Smooth muscle cell (in vitro differentiated cells): Measurements from ENCODE around the gene LINC01488. TPM values are rescaled to one million over a fixed set of nuclear protein-coding genes. Genes with fewer than 3 reads are reported as not detected.

Source experiments
- DNase-seq: peaks from one replicate; lab custom pipeline; 2025; ENCODE audit not compliant: unreplicated experiment; lab: John Stamatoyannopoulos, UW
- H2AFZ ChIP-seq: fragments of 200-600 bp; sonication (generic); 2 replicates; pipeline ENCODE4 v1.6.0; 2016; ENCODE audit warnings: antibody characterized with exemption, low read depth, mild to moderate bottlenecking
- H3F3A ChIP-seq: fragments of 200-600 bp; sonication (generic); 2 replicates; pipeline ENCODE4 v1.6.0; 2017; ENCODE audit warnings: antibody characterized with exemption, low read depth
- H3K27ac ChIP-seq: fragments of 200-600 bp; sonication (generic); 2 replicates; pipeline ENCODE4 v1.5.1; 2016; ENCODE audit warnings: low read depth, mild to moderate bottlenecking
- H3K27me3 ChIP-seq: fragments of 200-600 bp; sonication (generic); 2 replicates; pipeline ENCODE4 v1.6.1; 2016; ENCODE audit warnings: low read depth, mild to moderate bottlenecking
- H3K36me3 ChIP-seq: fragments of 200-600 bp; sonication (generic); 2 replicates; pipeline ENCODE4 v1.5.1; 2016; ENCODE audit warnings: low read depth
- H3K4me1 ChIP-seq: fragments of 200-600 bp; sonication (generic); 2 replicates; pipeline ENCODE4 v1.5.1; 2016; ENCODE audit warnings: low read depth
- H3K4me2 ChIP-seq: fragments of 200-600 bp; sonication (generic); 2 replicates; pipeline ENCODE4 v1.6.0; 2016; ENCODE audit warnings: mild to moderate bottlenecking
- H3K4me3 ChIP-seq: fragments of 200-600 bp; sonication (generic); 2 replicates; pipeline ENCODE4 v1.5.1; 2016; ENCODE audit warnings: mild to moderate bottlenecking
- H3K79me2 ChIP-seq: fragments of 200-600 bp; sonication (generic); 2 replicates; pipeline ENCODE4 v1.6.0; 2016; ENCODE audit warnings: low read depth, mild to moderate bottlenecking
- H3K9ac ChIP-seq: fragments of 200-600 bp; sonication (generic); 2 replicates; pipeline ENCODE4 v1.6.0; 2016; ENCODE audit warnings: low read depth
- H3K9me3 ChIP-seq: fragments of 200-600 bp; sonication (generic); replicated peaks from 2 replicates; pipeline ENCODE4 v1.5.1; 2016; ENCODE audit warnings: low read depth
- H4K20me1 ChIP-seq: fragments of 200-600 bp; sonication (generic); 2 replicates; pipeline ENCODE4 v1.6.0; 2016; ENCODE audit warnings: low read depth
- CTCF ChIP-seq: fragments of 200-600 bp; sonication (generic); IDR thresholded peaks from 2 replicates; pipeline ENCODE4 v1.5.1; 2017; ENCODE audit warnings: borderline replicate concordance, mild to moderate bottlenecking, antibody characterized with exemption; ENCODE audit not compliant: insufficient read depth, poor library complexity, severe bottlenecking
- WGBS: methylation state at CpG from one replicate; pipeline ENCODE4 v1.1.7; 2016; ENCODE audit warnings: low lambda C conversion rate; 5-methylcytosine and 5-hydroxymethylcytosine counted together
- polyA plus RNA-seq: library from polyadenylated mRNA; unstranded; fragments of >200 nt; fragmentation: Nextera tagmentation; extraction: Ambion mirVana; gene quantifications from 2 replicates; pipeline ENCODE4 v1.2.1, GENCODE V29; 2016
- total RNA-seq: library from RNA; depleted of rRNA; stranded (reverse); fragments of >200 nt; gene quantifications from 2 replicates; pipeline ENCODE4 v1.2.3, GENCODE V29; 2014

The LINC01488 gene
- total and polyA plus RNA-seq, 2 experiments from 2014 or later = not detected

- H3K4me2 ChIP-seq = no peak overlapping the region
- H2AFZ ChIP-seq = no peak overlapping the region
- H3K27me3 ChIP-seq = no peaks in the 10 kb centered on the region
- no peak overlapping the region for H3K4me3 ChIP-seq
- H3K27ac ChIP-seq = no peak overlapping the region
- DNase-seq = no peak
- H3K9me3 ChIP-seq = no peaks in the 10 kb centered on the region
- no peaks in the 10 kb centered on the region for H3K36me3 ChIP-seq
- no peaks in the 10 kb centered on the region for H3F3A ChIP-seq
- H3K9ac ChIP-seq = no peak overlapping the region
- no peaks in the 10 kb centered on the region for H4K20me1 ChIP-seq
- no peaks in the 10 kb centered on the region for H3K79me2 ChIP-seq
- 93% methylated on average over 22 of the region's 22 CpGs for WGBS
- TF ChIP-seq CTCF = no peak
- H3K4me1 ChIP-seq = no peaks in the 10 kb centered on the region
Measured at GRCh38 chr11:69491071-69492031, 9.9 kb downstream of the LINC01488 start.

GRCh38 chr11:69492201-69492991 is 10.9 kb downstream of the LINC01488 start:
- Histone ChIP-seq H3K27me3 (no peaks in the 10 kb centered on the region), H3K9ac (no peak overlapping the region), H3K79me2 (no peaks in the 10 kb centered on the region), H3K4me3 (no peak overlapping the region), H3K4me2 (no peak overlapping the region), H3K36me3 (no peaks in the 10 kb centered on the region), H2AFZ (no peak overlapping the region), H3F3A (no peaks in the 10 kb centered on the region), H3K27ac (no peak overlapping the region), H4K20me1 (no peaks in the 10 kb centered on the region), H3K9me3 (no peaks in the 10 kb centered on the region), H3K4me1 (no peaks in the 10 kb centered on the region)
- DNase-seq = no peak
- no peak for TF ChIP-seq CTCF
- 76% methylated on average over 27 of the region's 27 CpGs for WGBS

- H2AFZ ChIP-seq = no peak overlapping the region
- H3K27ac ChIP-seq = no peak overlapping the region
- no peak for TF ChIP-seq CTCF
- H3F3A ChIP-seq = peaks cover 10% of the 10 kb centered on the region
- H3K9me3 ChIP-seq = no peaks in the 10 kb centered on the region
- H3K4me2 ChIP-seq = no peak overlapping the region
- no peaks in the 10 kb centered on the region for H4K20me1 ChIP-seq
- H3K9ac ChIP-seq = no peak overlapping the region
- no peaks in the 10 kb centered on the region for H3K4me1 ChIP-seq
- no peaks in the 10 kb centered on the region for H3K36me3 ChIP-seq
- H3K79me2 ChIP-seq = no peaks in the 10 kb centered on the region
- 95% methylated on average over 26 of the region's 27 CpGs for WGBS
- no peaks in the 10 kb centered on the region for H3K27me3 ChIP-seq
- no peak for DNase-seq
- H3K4me3 ChIP-seq = no peak overlapping the region
Measured at GRCh38 chr11:69493931-69494821, 12.7 kb downstream of the LINC01488 start.
